Ovary (tissue), 9 donors: Measurements from ENCODE around the gene UCKL1. TPM values are rescaled to one million over a fixed set of nuclear protein-coding genes. Genes with fewer than 3 reads are reported as not detected.

Experiments
- DNase-seq, 5 donors: peaks; one replicate each; pipeline ENCODE4 v3.0.0-alpha.2; 2019 to 2020
- H3K27ac ChIP-seq, 2 donors: fragments of 200-600 bp; one replicate each; pipeline versions ENCODE4 v1.5.1 to v1.8.0; 2019 to 2022
- H3K27me3 ChIP-seq: fragments of 200-600 bp; one replicate; pipeline ENCODE4 v1.8.0; 2022
- H3K36me3 ChIP-seq: fragments of 200-600 bp; sonication (generic); one replicate; pipeline ENCODE4 v1.5.1; 2019
- H3K4me1 ChIP-seq: one replicate; pipeline ENCODE4 v1.8.1; 2013; ENCODE audit warnings: mild to moderate bottlenecking, moderate library complexity; ENCODE audit not compliant: insufficient read depth
- H3K4me3 ChIP-seq: fragments of 200-600 bp; sonication (generic); one replicate; pipeline ENCODE4 v1.5.1; 2017
- H3K9me3 ChIP-seq, 2 donors: fragments of 200-600 bp in 1 of 2; sonication (generic) in 1 of 2; one replicate each; pipeline versions ENCODE4 v1.5.1 to v1.8.1; 2013 to 2019; ENCODE audit warnings: mild to moderate bottlenecking in 1 of 2, moderate library complexity in 1 of 2
- CTCF ChIP-seq, 3 donors: fragments of 450-650 bp in 2 of 3; fragments of 200-600 bp in 1 of 3; IDR thresholded peaks; one replicate each; pipeline versions ENCODE4 v1.5.1 to v1.8.0; 2016 to 2022; ENCODE audit warnings: antibody characterized with exemption in 3 of 3, mild to moderate bottlenecking in 1 of 3
- EP300 ChIP-seq: sonication (generic); formaldehyde crosslinking; IDR thresholded peaks from one replicate; pipeline ENCODE4 v1.6.1; 2017; ENCODE audit warnings: antibody characterized with exemption
- POLR2A ChIP-seq: fragments of 450-650 bp; IDR thresholded peaks from one replicate; pipeline ENCODE4 v1.6.1; 2017; ENCODE audit warnings: antibody characterized with exemption, mild to moderate bottlenecking, moderate library complexity
- WGBS, 3 donors: extraction: QIAGEN DNeasy Blood & Tissue Kit in 1 of 3; methylation state at CpG; one replicate each; pipeline versions ENCODE4 v1.1.5 to v1.1.7; 2013 to 2017; 5-methylcytosine and 5-hydroxymethylcytosine counted together
- intact Hi-C, 4 donors: fragments of 100-400 bp; cut with DNase I; formaldehyde crosslinking; loops; one replicate each; pipeline versions ENCODE4 v1.11.0 to v1.15.1; 2022 to 2023
- polyA plus RNA-seq, 2 donors: library from polyadenylated mRNA; stranded (reverse); fragments of 200-250 nt in 1 of 2; fragments of 350-450 nt in 1 of 2; fragmentation: Illumina TruSeq in 1 of 2; extraction: RNeasy Lipid Tissue Mini Kit (QIAGEN cat#74804) in 1 of 2; gene quantifications; one replicate each; pipeline ENCODE4 v1.2.3, GENCODE V29; 2013 to 2014
- total RNA-seq, 7 donors: library from RNA; depleted of rRNA in 2 of 7; stranded (reverse); fragments of >200 nt in 2 of 7; fragmentation: NEBNext Ultra II Directional in 3 of 7; extraction: Animal tissue kit (Norgen Biotek cat#: 25700) in 3 of 7; gene quantifications; one replicate each; pipeline versions ENCODE4 v1.1.0 to v1.2.4, GENCODE V29; 2016 to 2023
- donor health status: DM: no; HTN: no; CAD: no; lungs with moderate emphysema.
- donor health status: DM: no; HTN: no; CAD: no.
- donor health status: Bipolar disorder and iron deficiency.
- donor health status: DM: yes; HTN: yes; CAD: no.
- donor health status: DM: no; HTN: no; CAD: no.
- donor health status: DM: yes; HTN: yes; CAD: no.

UCKL1 gene
- total and polyA plus RNA-seq, 9 donors = 6.6 to 58.6 (median 47.0) TPM

DNA sequence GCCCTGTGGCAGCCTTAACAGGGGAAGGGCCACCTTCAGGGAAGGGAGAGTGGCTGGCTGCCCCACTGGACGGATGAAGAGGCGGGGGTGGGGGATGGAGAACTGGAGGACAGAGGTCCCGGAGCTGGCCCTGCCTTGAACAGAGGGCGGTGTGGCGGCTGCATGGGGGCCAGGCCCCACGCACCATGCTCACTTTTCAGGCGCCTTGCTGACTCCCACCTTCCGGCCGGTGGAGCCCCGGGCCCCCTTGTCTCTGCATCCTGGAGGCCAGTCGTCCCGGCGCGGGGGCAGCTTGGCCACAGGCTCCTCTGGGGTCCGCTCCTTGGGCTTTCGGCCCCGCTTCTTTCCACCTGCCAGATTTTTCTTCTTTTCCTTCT, 3.5 kb upstream of the UCKL1 start:
- H3K9me3 ChIP-seq = no peaks in the 10 kb centered on the region
- intact Hi-C loops = no loop called here
- H3K27ac ChIP-seq = no peak overlapping the region
- no peaks in the 10 kb centered on the region for H3K36me3 ChIP-seq
- 76 to 87% (median 82%) methylated on average over 17 of the region's 17 CpGs for WGBS, 3 donors
- no peaks in the 10 kb centered on the region for H3K27me3 ChIP-seq
- H3K4me1 ChIP-seq = peaks cover 12% of the 10 kb centered on the region
- no peak overlapping the region for H3K4me3 ChIP-seq
- no peak for TF ChIP-seq CTCF (IDR thresholded peaks at IDR 0.05)
- no peak for TF ChIP-seq POLR2A
- no peak for TF ChIP-seq EP300
- no peak for DNase-seq

GRCh38 chr20:63958964-63959698, 2.9 kb upstream of the UCKL1 start:
- peaks cover 16% of the 10 kb centered on the region for H3K4me1 ChIP-seq
- no peak for TF ChIP-seq CTCF (IDR thresholded peaks at IDR 0.05)
- TF ChIP-seq EP300 = no peak
- TF ChIP-seq POLR2A = no peak
- H3K9me3 ChIP-seq = no peaks in the 10 kb centered on the region
- intact Hi-C loops = no loop called here
- no peaks in the 10 kb centered on the region for H3K36me3 ChIP-seq
- no peak overlapping the region for H3K27ac ChIP-seq
- WGBS, 3 donors = 76 to 85% (median 78%) methylated on average over 6 to 10 of the region's 10 CpGs
- peak in 1 of 5 donors; percentile 43 for DNase-seq
- H3K27me3 ChIP-seq = no peaks in the 10 kb centered on the region
- H3K4me3 ChIP-seq = no peak overlapping the region

DNA sequence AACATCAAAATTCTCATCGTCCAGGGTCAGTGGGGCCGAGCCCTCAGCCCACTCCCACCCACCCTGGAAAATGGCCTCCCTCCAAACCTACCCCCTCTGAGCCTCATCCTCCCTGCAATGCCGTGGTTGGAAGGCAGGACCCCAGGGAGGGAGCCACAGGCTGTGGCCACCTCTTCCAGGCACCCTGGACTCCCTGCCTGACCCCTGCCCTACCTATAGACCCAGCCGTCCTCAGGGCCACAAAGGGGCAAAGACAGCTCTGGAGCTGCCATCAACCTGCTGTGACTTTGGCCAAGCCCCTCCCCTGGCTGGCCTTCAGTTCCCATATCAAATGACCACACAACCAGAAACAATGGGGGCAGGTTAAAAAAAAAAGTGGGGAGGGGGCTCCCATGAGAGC, 2.3 kb upstream of the UCKL1 start:
- no peaks in the 10 kb centered on the region for H3K27me3 ChIP-seq
- intact Hi-C loops = no loop called here
- no peak overlapping the region for H3K4me3 ChIP-seq
- H3K36me3 ChIP-seq = no peaks in the 10 kb centered on the region
- H3K27ac ChIP-seq = no peak overlapping the region
- peaks cover 20% of the 10 kb centered on the region for H3K4me1 ChIP-seq
- TF ChIP-seq CTCF (IDR thresholded peaks at IDR 0.05) (no peak), POLR2A (no peak), EP300 (no peak)
- H3K9me3 ChIP-seq = no peaks in the 10 kb centered on the region
- peak in 1 of 5 donors; percentile 38 for DNase-seq
- 56 to 59% (median 57%) methylated on average over 4 of the region's 4 CpGs for WGBS, 3 donors

GRCh38 chr20:63957690-63958441, 1.6 kb upstream of the UCKL1 start:
- Histone ChIP-seq H3K27ac (peak overlapping the region; percentile 0 to 1), H3K27me3 (no peaks in the 10 kb centered on the region), H3K4me1 (peaks cover 20% of the 10 kb centered on the region), H3K9me3 (no peaks in the 10 kb centered on the region), H3K4me3 (no peak overlapping the region), H3K36me3 (no peaks in the 10 kb centered on the region)
- TF ChIP-seq EP300 (no peak), CTCF (IDR thresholded peaks at IDR 0.05) (no peak), POLR2A (no peak)
- peak in 1 of 5 donors; percentile 67 for DNase-seq
- WGBS, 3 donors = 38 to 41% (median 39%) methylated on average over 13 of the region's 13 CpGs
- intact Hi-C loops = no loop called here
